GM23248 (cell line): ENCODE measurements around the gene FEZF2. TPM values are rescaled to one million over a fixed set of nuclear protein-coding genes. Genes with fewer than 3 reads are reported as not detected.

ENCODE experiments used
- DNase-seq: peaks from one replicate; pipeline ENCODE4 v3.0.0-alpha.2; 2015
- H2AFZ ChIP-seq: fragments of 200-600 bp; sonication (generic); 2 replicates; pipeline ENCODE4 v1.6.1; 2016; ENCODE audit warnings: antibody characterized with exemption
- H3F3A ChIP-seq: fragments of 200-600 bp; sonication (generic); 2 replicates; pipeline ENCODE4 v1.6.1; 2016; ENCODE audit warnings: mild to moderate bottlenecking, antibody characterized with exemption, mixed run types; ENCODE audit not compliant: insufficient read depth
- H3K27ac ChIP-seq: fragments of 200-600 bp; sonication (generic); 2 replicates; pipeline ENCODE4 v1.5.1; 2016; ENCODE audit warnings: mild to moderate bottlenecking
- H3K27me3 ChIP-seq: fragments of 200-600 bp; sonication (generic); replicated peaks from 2 replicates; pipeline ENCODE4 v1.6.1; 2016; ENCODE audit warnings: mild to moderate bottlenecking; ENCODE audit not compliant: insufficient read depth
- H3K36me3 ChIP-seq: fragments of 200-600 bp; sonication (generic); 2 replicates; pipeline ENCODE4 v1.6.1; 2016; ENCODE audit warnings: low read depth, mild to moderate bottlenecking
- H3K4me1 ChIP-seq: fragments of 200-600 bp; sonication (generic); 2 replicates; pipeline ENCODE4 v1.6.1; 2016; ENCODE audit warnings: mild to moderate bottlenecking; ENCODE audit not compliant: insufficient read depth
- H3K4me2 ChIP-seq: fragments of 200-600 bp; sonication (generic); one replicate; pipeline ENCODE4 v1.6.1; 2016; ENCODE audit warnings: mild to moderate bottlenecking; ENCODE audit not compliant: unreplicated experiment
- H3K4me3 ChIP-seq: fragments of 200-600 bp; sonication (generic); 2 replicates; pipeline ENCODE4 v1.5.1; 2016; ENCODE audit warnings: mild to moderate bottlenecking
- H3K79me2 ChIP-seq: fragments of 200-600 bp; sonication (generic); 2 replicates; pipeline ENCODE4 v1.6.1; 2016; ENCODE audit warnings: mild to moderate bottlenecking; ENCODE audit not compliant: insufficient read depth
- H3K9ac ChIP-seq: fragments of 200-600 bp; sonication (generic); 2 replicates; pipeline ENCODE4 v1.6.1; 2016; ENCODE audit warnings: mild to moderate bottlenecking
- H3K9me2 ChIP-seq: fragments of 200-600 bp; sonication (generic); 2 replicates; pipeline ENCODE4 v1.6.1; 2016; ENCODE audit warnings: mixed run types, mild to moderate bottlenecking, moderate library complexity; ENCODE audit not compliant: insufficient read depth
- H3K9me3 ChIP-seq: fragments of 200-600 bp; sonication (generic); one replicate; pipeline ENCODE4 v1.6.1; 2017; ENCODE audit warnings: low read depth
- H4K20me1 ChIP-seq: fragments of 200-600 bp; sonication (generic); 2 replicates; pipeline ENCODE4 v1.6.0; 2016; ENCODE audit not compliant: insufficient read depth
- EZH2 ChIP-seq: fragments of 200-600 bp; sonication (generic); IDR thresholded peaks from 2 replicates; pipeline ENCODE4 v1.6.1; 2018; ENCODE audit warnings: antibody characterized with exemption, mild to moderate bottlenecking; ENCODE audit not compliant: insufficient read depth, poor library complexity, severe bottlenecking
- EZH2phosphoT487 ChIP-seq: fragments of 200-600 bp; sonication (generic); IDR thresholded peaks from 2 replicates; pipeline ENCODE4 v1.6.1; 2018; ENCODE audit warnings: antibody characterized with exemption, moderate library complexity, mild to moderate bottlenecking, low read depth; ENCODE audit not compliant: insufficient read depth
- WGBS, 2 experiments: methylation state at CpG; one replicate each; pipeline ENCODE4 v1.1.6; 2015 to 2017; ENCODE audit warnings: low lambda C conversion rate in 2 of 2, low coverage in 1 of 2; ENCODE audit errors: missing lambda C conversion rate in 2 of 2; 5-methylcytosine and 5-hydroxymethylcytosine counted together
- in situ Hi-C: fragments of 300-500 bp; cut with MboI; formaldehyde crosslinking; loops from 2 replicates; pipeline ENCODE4 v1.15.0; 2020
- polyA plus RNA-seq: library from polyadenylated mRNA; unstranded; fragments of >200 nt; fragmentation: Nextera tagmentation; extraction: Ambion mirVana; gene quantifications from 2 replicates; pipeline ENCODE4 v1.2.1, GENCODE V29; 2016
- total RNA-seq: library from RNA; depleted of rRNA; stranded (reverse); fragments of >200 nt; shearing (Covaris generic); gene quantifications from 2 replicates; pipeline ENCODE4 v1.2.3, GENCODE V29; 2014

FEZF2 gene
- total and polyA plus RNA-seq, 2 experiments from 2014 or later, result not detected

DNA sequence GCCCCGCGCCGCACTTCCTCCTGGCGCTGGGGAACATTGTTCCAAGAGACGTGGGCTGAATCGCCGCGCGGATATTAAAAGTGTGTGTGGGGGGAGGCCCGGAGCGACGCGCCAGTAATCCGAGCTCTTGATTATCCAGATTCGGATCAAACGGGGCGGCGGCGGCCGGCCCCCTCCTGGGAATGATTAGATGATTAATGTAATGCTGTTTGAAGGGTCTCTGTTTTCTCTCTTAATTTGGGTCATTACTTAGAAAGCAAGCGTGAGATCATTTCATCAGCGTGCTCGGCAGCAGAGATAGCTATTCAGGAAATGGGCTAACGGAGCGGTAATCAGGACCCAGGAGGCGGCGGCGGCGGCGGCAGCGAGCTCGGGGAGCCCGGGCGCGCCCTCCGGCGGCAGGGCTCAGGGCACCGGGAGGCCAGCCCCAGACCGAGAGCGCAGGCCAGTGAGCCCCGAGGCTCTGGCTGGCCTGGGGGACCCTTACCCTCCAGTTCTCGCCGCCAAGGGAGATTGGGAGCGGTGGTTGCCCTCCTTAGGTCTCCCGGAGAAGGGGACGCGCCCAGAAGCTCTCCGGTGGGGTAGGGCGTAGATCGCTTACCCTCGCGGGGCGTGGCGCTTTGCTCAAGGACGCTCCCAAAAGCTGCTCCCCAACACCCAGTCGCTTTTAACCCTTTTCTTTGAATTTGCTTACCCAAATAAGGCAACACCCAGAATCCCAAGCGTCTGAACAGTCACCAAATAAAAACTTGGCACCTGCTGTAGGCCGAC is 4.5 kb downstream of the FEZF2 start:
- DNase-seq, result peak; percentile 48
- Histone ChIP-seq H3K27me3 (peaks cover 93% of the 10 kb centered on the region), H3K27ac (no peak overlapping the region), H3K4me3 (peak overlapping the region; percentile 22; the same call in 1 of the 2 replicates), H3K9me2 (no peaks in the 10 kb centered on the region), H3F3A (no peaks in the 10 kb centered on the region), H2AFZ (peak overlapping the region; percentile 34), H3K9ac (no peak overlapping the region), H3K36me3 (no peaks in the 10 kb centered on the region), H4K20me1 (no peaks in the 10 kb centered on the region), H3K4me1 (no peaks in the 10 kb centered on the region), H3K4me2 (peak overlapping the region; percentile 61), H3K9me3 (no peaks in the 10 kb centered on the region), H3K79me2 (no peaks in the 10 kb centered on the region)
- 4 to 5% methylated on average over 54 to 58 of the region's 58 CpGs for WGBS, 2 experiments
- in situ Hi-C loops, result no loop called here
- TF ChIP-seq EZH2phosphoT487 (0 out of 2 replicates have a peak, but pooled peaks have one; percentile 44), EZH2 (no peak)

DNA sequence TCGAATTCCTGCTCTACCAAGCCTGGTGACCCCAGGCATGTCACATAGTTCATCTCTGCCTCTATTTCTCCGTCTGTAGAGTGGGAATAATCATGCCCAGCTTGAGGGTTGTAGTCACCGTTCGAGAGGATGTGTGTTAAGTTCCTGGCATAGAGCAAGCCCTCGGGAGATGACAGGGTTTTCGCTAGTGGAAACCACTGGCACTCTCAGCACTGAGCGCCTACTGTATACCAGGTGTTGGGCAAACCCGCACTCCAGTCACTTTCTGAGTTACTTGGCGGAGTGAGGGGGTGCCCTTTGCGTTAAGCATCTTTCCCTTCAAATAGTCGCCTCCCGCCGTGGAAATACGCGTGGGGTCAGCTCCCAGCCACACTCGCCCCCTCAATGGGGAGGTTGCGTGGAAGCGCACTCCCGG is 5.1 kb downstream of the FEZF2 start:
- Histone ChIP-seq H3K9ac (no peak overlapping the region), H3K4me1 (no peaks in the 10 kb centered on the region), H3K27ac (no peak overlapping the region), H3K9me2 (no peaks in the 10 kb centered on the region), H4K20me1 (no peaks in the 10 kb centered on the region), H3K27me3 (peaks cover 89% of the 10 kb centered on the region), H3K36me3 (no peaks in the 10 kb centered on the region), H3K79me2 (no peaks in the 10 kb centered on the region), H3F3A (no peaks in the 10 kb centered on the region), H2AFZ (no peak overlapping the region), H3K4me3 (no peak overlapping the region), H3K4me2 (no peak overlapping the region), H3K9me3 (no peaks in the 10 kb centered on the region)
- WGBS, 2 experiments, result 4 to 5% methylated on average over 19 of the region's 19 CpGs
- no peak for DNase-seq
- in situ Hi-C loops, result no loop called here
- TF ChIP-seq EZH2phosphoT487 (no peak), EZH2 (peak; percentile 54)

DNA sequence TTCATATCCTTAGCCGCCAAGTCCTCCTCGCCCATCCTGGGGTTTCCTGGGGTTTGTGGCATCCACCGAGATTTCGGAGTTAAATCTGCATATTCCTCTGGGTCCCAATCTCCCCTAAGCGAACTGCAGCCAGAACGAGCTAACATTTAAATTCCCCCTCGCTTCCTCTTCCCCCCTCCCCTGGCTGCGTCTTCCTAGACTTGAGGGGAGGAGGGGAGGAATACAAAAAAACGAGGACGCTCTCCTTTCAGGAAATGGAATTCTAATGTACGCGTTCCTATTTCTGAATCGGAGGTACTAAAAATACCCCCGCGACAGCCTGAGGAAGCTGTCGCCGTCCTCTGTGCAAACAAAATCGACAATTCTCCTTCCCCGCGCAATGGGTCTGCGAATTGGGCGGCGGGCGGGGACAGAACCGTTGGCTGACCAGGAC is 5.6 kb downstream of the FEZF2 start:
- H3F3A ChIP-seq, result no peaks in the 10 kb centered on the region
- no peaks in the 10 kb centered on the region for H3K9me2 ChIP-seq
- H3K79me2 ChIP-seq, result no peaks in the 10 kb centered on the region
- WGBS, 2 experiments, result 2 to 5% methylated on average over 24 to 25 of the region's 25 CpGs
- H3K9ac ChIP-seq, result no peak overlapping the region
- H3K4me3 ChIP-seq, result no peak overlapping the region
- no peak overlapping the region for H3K27ac ChIP-seq
- H3K36me3 ChIP-seq, result no peaks in the 10 kb centered on the region
- peaks cover 84% of the 10 kb centered on the region for H3K27me3 ChIP-seq
- H2AFZ ChIP-seq, result no peak overlapping the region
- no peak for TF ChIP-seq EZH2
- TF ChIP-seq EZH2phosphoT487, result no peak
- H3K4me2 ChIP-seq, result no peak overlapping the region
- no peaks in the 10 kb centered on the region for H4K20me1 ChIP-seq
- no peaks in the 10 kb centered on the region for H3K4me1 ChIP-seq
- no peak for DNase-seq
- in situ Hi-C loops, result no loop called here
- H3K9me3 ChIP-seq, result no peaks in the 10 kb centered on the region

DNA sequence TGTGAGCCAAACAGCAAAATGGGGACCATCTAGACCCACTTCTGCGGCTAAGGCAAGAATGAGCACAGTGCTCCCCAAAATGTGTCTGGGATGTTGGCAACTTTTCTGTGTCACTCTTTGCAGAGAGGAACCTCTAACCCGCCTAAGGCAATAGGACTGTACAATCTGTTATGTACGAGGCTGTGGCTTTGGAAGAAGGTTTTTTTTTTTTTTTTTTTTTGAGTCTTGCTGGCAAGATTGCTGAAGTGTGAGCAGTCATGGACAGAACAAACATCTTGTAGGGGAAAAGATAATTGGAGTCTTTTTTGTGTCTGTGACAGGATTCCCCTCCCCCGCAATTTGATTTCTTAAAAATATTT is 7.2 kb downstream of the FEZF2 start:
- no peak overlapping the region for H3K27ac ChIP-seq
- in situ Hi-C loops, result no loop called here
- no peaks in the 10 kb centered on the region for H3K9me2 ChIP-seq
- no peak for DNase-seq
- 39 to 40% methylated on average over 4 of the region's 4 CpGs for WGBS, 2 experiments
- no peak overlapping the region for H3K4me2 ChIP-seq
- H3K9me3 ChIP-seq, result no peaks in the 10 kb centered on the region
- peaks cover 72% of the 10 kb centered on the region for H3K27me3 ChIP-seq
- H2AFZ ChIP-seq, result no peak overlapping the region
- H4K20me1 ChIP-seq, result no peaks in the 10 kb centered on the region
- TF ChIP-seq EZH2 (no peak), EZH2phosphoT487 (no peak)
- H3K36me3 ChIP-seq, result no peaks in the 10 kb centered on the region
- H3K9ac ChIP-seq, result no peak overlapping the region
- no peaks in the 10 kb centered on the region for H3K4me1 ChIP-seq
- no peaks in the 10 kb centered on the region for H3K79me2 ChIP-seq
- no peak overlapping the region for H3K4me3 ChIP-seq
- no peaks in the 10 kb centered on the region for H3F3A ChIP-seq
